Natural killer cell (primary cell): ENCODE data around the gene UAP1. TPM values are rescaled to one million over a fixed set of nuclear protein-coding genes. Genes with fewer than 3 reads are reported as not detected.
"Not testable (repeated sequence)": the region's sequence is repeated elsewhere in the genome, so short reads cannot be mapped to it uniquely, and the experiment has no call there.

Experiments used
- ATAC-seq, 3 donors: fragments of 150-1000 bp in 2 of 3; fragments of 200-7000 bp in 1 of 3; cut with Tn5 transposase; 1 replicate in 1 of 3; 2 replicates in 2 of 3; pipeline ENCODE4 v1.10.0; 2021; ENCODE audit warnings: mild to moderate bottlenecking in 2 of 3, moderate library complexity in 2 of 3
- DNase-seq, 2 donors: peaks; one replicate each; pipeline versions ENCODE4 v3.0.0 to v3.0.0-alpha.2; 2013 to 2021; ENCODE audit warnings: mixed read lengths in 1 of 2
- H3K27ac ChIP-seq: one replicate; pipeline ENCODE4 v1.5.1; 2013; ENCODE audit warnings: mild to moderate bottlenecking, low read length
- H3K27me3 ChIP-seq: one replicate; pipeline ENCODE4 v1.6.1; 2013; ENCODE audit warnings: low read length; ENCODE audit not compliant: control insufficient read depth, insufficient read depth
- H3K36me3 ChIP-seq: one replicate; pipeline ENCODE4 v1.6.1; 2013; ENCODE audit warnings: low read length; ENCODE audit not compliant: control insufficient read depth, insufficient read depth
- H3K4me1 ChIP-seq: one replicate; pipeline ENCODE4 v1.6.1; 2013; ENCODE audit warnings: low read length; ENCODE audit not compliant: control insufficient read depth, insufficient read depth
- H3K4me3 ChIP-seq: one replicate; pipeline ENCODE4 v1.5.1; 2013; ENCODE audit warnings: low read length
- H3K9me3 ChIP-seq: one replicate; pipeline ENCODE4 v1.6.1; 2013; ENCODE audit warnings: low read length; ENCODE audit not compliant: control insufficient read depth, insufficient read depth
- H3K27ac Mint-ChIP-seq, 2 donors: one replicate each; pipeline ENCODE4 v1.8.0; 2022; ENCODE audit warnings: mild to moderate bottlenecking in 2 of 2, mixed read lengths in 2 of 2, moderate library complexity in 1 of 2
- H3K27me3 Mint-ChIP-seq, 2 donors: one replicate each; pipeline ENCODE4 v1.8.0; 2022; ENCODE audit warnings: low read depth in 2 of 2, mixed read lengths in 2 of 2
- H3K36me3 Mint-ChIP-seq: one replicate; pipeline ENCODE4 v1.8.0; 2022; ENCODE audit warnings: mixed read lengths
- H3K4me1 Mint-ChIP-seq, 2 donors: one replicate each; pipeline ENCODE4 v1.8.0; 2022; ENCODE audit warnings: mixed read lengths in 2 of 2
- H3K4me3 Mint-ChIP-seq: one replicate; pipeline ENCODE4 v1.8.0; 2022; ENCODE audit warnings: mild to moderate bottlenecking, moderate library complexity, mixed read lengths
- H3K9me3 Mint-ChIP-seq, 2 donors: one replicate each; pipeline ENCODE4 v1.8.0; 2022; ENCODE audit warnings: mixed read lengths in 2 of 2
- CTCF ChIP-seq: fragments of 200-600 bp; IDR thresholded peaks from one replicate; pipeline ENCODE4 v1.8.0; 2022; ENCODE audit warnings: antibody characterized with exemption
- WGBS: methylation state at CpG from one replicate; pipeline ENCODE4 v1.1.7; 2013; ENCODE audit warnings: missing lambda C conversion rate; ENCODE audit not compliant: insufficient coverage; 5-methylcytosine and 5-hydroxymethylcytosine counted together
- intact Hi-C: fragments of 100-400 bp; cut with micrococcal nuclease; formaldehyde crosslinking; loops from one replicate; pipeline ENCODE4 v1.14.2; 2022
- total RNA-seq, 4 donors: library from RNA; stranded (reverse); fragments of 120-200 nt in 1 of 4; gene quantifications; one replicate each; pipeline versions ENCODE4 v1.2.3 to v1.2.4, GENCODE V29; 2013 to 2022

UAP1 gene
- total RNA-seq, 3 donors from 2014 or later (not counting 1 experiment from before 2014, with no cell fraction given), result 69.2 to 109 (median 74.2) TPM

- Histone ChIP-seq H3K4me3 (no peak overlapping the region), H3K36me3 (peaks cover 18% of the 10 kb centered on the region), H3K4me1 (no peaks in the 10 kb centered on the region), H3K27me3 (no peaks in the 10 kb centered on the region), H3K27ac (no peak overlapping the region), H3K9me3 (no peaks in the 10 kb centered on the region)
- no peaks in the 10 kb centered on the region for H3K27me3 Mint-ChIP-seq
- H3K9me3 Mint-ChIP-seq, result no peaks in the 10 kb centered on the region
- H3K36me3 Mint-ChIP-seq, result peaks cover 14% of the 10 kb centered on the region
- intact Hi-C loops, result no loop called here
- TF ChIP-seq CTCF, result no peak
- WGBS, result 91% methylated on average over 4 of the region's 4 CpGs
- H3K4me1 Mint-ChIP-seq, result peaks cover 10 to 11% of the 10 kb centered on the region in 2 donors
- DNase-seq (no peak), ATAC-seq (no peak)
- no peak overlapping the region for H3K4me3 Mint-ChIP-seq
- no peak overlapping the region for H3K27ac Mint-ChIP-seq
Observed at GRCh38 chr1:162578071-162578700, 16.7 kb downstream of the UAP1 start.

- DNase-seq, result no peak
- H3K36me3 ChIP-seq, result peaks cover 19% of the 10 kb centered on the region
- intact Hi-C loops, result no loop called here
- Mint-ChIP-seq H3K9me3 (no peaks in the 10 kb centered on the region), H3K36me3 (peaks cover 14% of the 10 kb centered on the region), H3K27ac (no peak overlapping the region), H3K4me1 (peaks cover 7 to 8% of the 10 kb centered on the region in 2 donors), H3K4me3 (no peak overlapping the region), H3K27me3 (no peaks in the 10 kb centered on the region)
- H3K4me3 ChIP-seq, result no peak overlapping the region
- 100% methylated on average over 1 of the region's 1 CpG for WGBS
- no peak for TF ChIP-seq CTCF
- no peaks in the 10 kb centered on the region for H3K9me3 ChIP-seq
- ATAC-seq, result no peak
- no peaks in the 10 kb centered on the region for H3K4me1 ChIP-seq
- no peaks in the 10 kb centered on the region for H3K27me3 ChIP-seq
- H3K27ac ChIP-seq, result no peak overlapping the region
Observed at GRCh38 chr1:162578936-162579335, 17.4 kb downstream of the UAP1 start.

GRCh38 chr1:162580308-162580707 is 18.8 kb downstream of the UAP1 start:
- no peaks in the 10 kb centered on the region for H3K9me3 Mint-ChIP-seq

GRCh38 chr1:162582901-162583300 is 21.4 kb downstream of the UAP1 start:
- H3K36me3 Mint-ChIP-seq, result peaks cover 14% of the 10 kb centered on the region

More at GRCh38 chr1:162580308-162580707, 18.8 kb downstream of the UAP1 start:
- H3K36me3 ChIP-seq, result peaks cover 21% of the 10 kb centered on the region
- no peak overlapping the region for H3K4me3 ChIP-seq
- no peaks in the 10 kb centered on the region for H3K4me1 ChIP-seq
- Mint-ChIP-seq H3K36me3 (peaks cover 14% of the 10 kb centered on the region), H3K27ac (no peak overlapping the region), H3K27me3 (no peaks in the 10 kb centered on the region), H3K4me3 (no peak overlapping the region), H3K4me1 (peaks cover 7 to 8% of the 10 kb centered on the region in 2 donors)
- intact Hi-C loops, result no loop called here
- H3K9me3 ChIP-seq, result no peaks in the 10 kb centered on the region
- ATAC-seq, result no peak
- no peak for DNase-seq
- no peak overlapping the region for H3K27ac ChIP-seq
- no peak for TF ChIP-seq CTCF
- no peaks in the 10 kb centered on the region for H3K27me3 ChIP-seq

GRCh38 chr1:162585101-162585500 is 23.6 kb downstream of the UAP1 start:
- not testable (repeated sequence) for DNase-seq

More at GRCh38 chr1:162582901-162583300, 21.4 kb downstream of the UAP1 start:
- H3K4me3 ChIP-seq, H3K4me1 ChIP-seq, H3K4me1 Mint-ChIP-seq, H3K9me3 ChIP-seq, H3K4me3 Mint-ChIP-seq, H3K27ac ChIP-seq, H3K27me3 ChIP-seq, DNase-seq, H3K27me3 Mint-ChIP-seq, ATAC-seq, intact Hi-C loops, H3K9me3 Mint-ChIP-seq, H3K27ac Mint-ChIP-seq: not testable (repeated sequence)
- H3K36me3 ChIP-seq, result peaks cover 21% of the 10 kb centered on the region
- 88% methylated on average over 6 of the region's 6 CpGs for WGBS

More at GRCh38 chr1:162585101-162585500, 23.6 kb downstream of the UAP1 start:
- peaks cover 14% of the 10 kb centered on the region for H3K36me3 Mint-ChIP-seq
- 98% methylated on average over 4 of the region's 4 CpGs for WGBS
- H3K9me3 ChIP-seq, intact Hi-C loops, H3K9me3 Mint-ChIP-seq, H3K27me3 ChIP-seq, H3K4me3 ChIP-seq, H3K4me1 Mint-ChIP-seq, H3K4me1 ChIP-seq, H3K27ac Mint-ChIP-seq, ATAC-seq, H3K27me3 Mint-ChIP-seq, H3K27ac ChIP-seq, H3K4me3 Mint-ChIP-seq: not testable (repeated sequence)
- H3K36me3 ChIP-seq, result peaks cover 31% of the 10 kb centered on the region
